HG03460 (cell line): ENCODE data around the gene KLRK1.
"Not testable (repeated sequence)": the region's sequence is repeated elsewhere in the genome, so short reads cannot be mapped to it uniquely, and the experiment has no call there.

Source experiments
- ATAC-seq: cut with Tn5 transposase; IDR thresholded peaks from one replicate; pipeline ENCODE4 v1.9.1; 2021; ENCODE audit not compliant: unreplicated experiment

KLRK1 gene

DNA sequence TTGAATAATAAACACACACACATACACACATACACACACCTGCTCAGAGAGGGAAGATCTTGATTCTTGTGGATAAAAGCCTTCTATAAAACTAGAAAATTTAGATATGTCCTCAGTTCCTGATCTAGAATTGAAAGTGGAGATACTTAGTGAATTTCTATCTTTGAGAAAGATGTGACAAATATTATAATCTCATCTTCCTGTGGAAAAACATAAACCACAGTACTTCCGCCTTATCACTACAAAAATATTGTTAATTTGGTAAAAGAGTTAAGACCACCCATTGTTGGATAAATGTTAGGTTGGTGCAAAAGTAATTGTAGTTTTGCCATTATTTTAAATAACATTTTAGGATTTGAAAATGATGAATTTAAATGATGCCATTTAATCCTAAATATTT, at the start of gene KLRK1:
Gene KLRK1, minus strand, starts transcription at position 138 of the 400 bp plus-strand sequence. CDS start 1,231 bp downstream, outside the sequence.
- no peak for ATAC-seq

DNA sequence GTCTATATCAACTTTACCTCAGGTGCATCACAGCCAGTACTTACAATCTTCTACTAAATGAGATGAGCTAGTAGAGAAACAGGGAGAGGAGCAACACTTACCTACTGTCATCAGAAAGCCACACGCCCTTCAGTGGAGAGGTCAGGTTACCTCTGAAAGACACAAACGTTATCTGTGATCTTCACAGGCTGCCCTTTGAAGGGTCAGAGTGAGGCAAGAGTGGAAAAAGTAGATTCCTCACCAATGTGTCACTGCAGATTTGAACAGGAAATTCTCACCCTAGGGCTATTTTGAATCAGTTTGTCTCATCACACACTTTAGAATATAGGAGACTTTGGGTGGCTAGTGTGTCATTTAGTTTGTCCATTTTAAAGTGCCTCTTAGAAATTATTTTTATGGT, 47.8 kb upstream of the KLRK1 start:
- not testable (repeated sequence) for ATAC-seq

DNA sequence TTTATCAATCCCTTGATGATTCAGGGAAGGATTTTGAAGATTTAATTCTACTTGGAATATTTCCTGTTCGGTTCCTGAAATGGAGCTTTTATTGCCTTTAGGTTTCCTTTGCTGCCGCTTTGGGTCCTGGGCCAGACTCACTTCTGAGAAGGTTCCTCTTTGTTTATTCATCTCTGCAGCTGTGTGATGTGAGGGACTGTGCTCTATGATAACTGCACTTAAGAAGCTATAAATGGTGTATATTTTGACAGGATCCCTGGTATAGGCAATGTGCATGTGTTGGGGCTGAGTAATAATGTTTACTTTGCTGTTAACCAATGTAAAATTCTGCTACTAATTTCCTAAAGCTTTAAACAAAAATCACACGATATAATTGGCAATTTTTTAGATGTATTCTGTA, 46.0 kb upstream of the KLRK1 start, which contains the start of gene KLRC2:
Gene KLRC2, minus strand, starts transcription at position 195 of the 400 bp plus-strand sequence. Its CDS starts 24 bp downstream, at position 171.
- not testable (repeated sequence) for ATAC-seq

DNA sequence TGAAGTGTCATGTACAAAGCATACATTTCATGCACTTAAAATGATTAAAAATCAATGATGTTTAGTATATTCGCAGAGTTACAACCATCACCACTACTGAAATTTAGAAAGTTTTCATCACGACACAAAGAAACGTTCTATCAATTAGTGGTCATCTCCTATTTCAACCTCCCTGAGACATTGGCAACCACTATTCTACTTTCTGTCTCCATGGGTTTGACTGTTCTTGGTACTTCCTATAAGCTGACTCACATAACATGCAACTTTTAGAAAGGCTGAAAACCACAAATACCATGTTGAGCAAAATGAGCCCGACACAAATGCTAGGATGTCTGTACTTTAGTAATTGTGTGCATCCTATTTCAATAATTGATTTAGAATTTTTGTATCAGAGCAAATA, 40.8 kb upstream of the KLRK1 start:
- ATAC-seq = not testable (repeated sequence)

DNA sequence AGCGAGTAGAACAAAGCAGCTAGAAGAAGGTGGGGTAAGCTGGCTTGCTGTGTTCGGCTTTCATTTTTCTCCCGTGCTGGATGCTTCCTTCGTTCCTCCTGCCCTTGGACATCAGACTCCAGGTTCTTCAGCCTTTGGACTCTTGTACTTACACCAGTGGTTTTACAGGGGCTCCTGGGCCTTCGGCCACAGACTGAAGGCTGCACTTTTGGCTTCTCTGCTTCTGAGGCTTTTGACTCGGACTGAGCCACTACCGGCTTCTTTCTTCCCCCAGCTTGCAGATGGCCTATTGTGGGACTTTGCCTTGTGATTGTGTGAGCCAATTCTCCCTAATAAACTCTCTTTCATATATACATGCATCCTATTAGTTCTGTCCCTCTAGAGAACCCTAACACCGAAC, 36.1 kb upstream of the KLRK1 start:
- not testable (repeated sequence) for ATAC-seq

DNA sequence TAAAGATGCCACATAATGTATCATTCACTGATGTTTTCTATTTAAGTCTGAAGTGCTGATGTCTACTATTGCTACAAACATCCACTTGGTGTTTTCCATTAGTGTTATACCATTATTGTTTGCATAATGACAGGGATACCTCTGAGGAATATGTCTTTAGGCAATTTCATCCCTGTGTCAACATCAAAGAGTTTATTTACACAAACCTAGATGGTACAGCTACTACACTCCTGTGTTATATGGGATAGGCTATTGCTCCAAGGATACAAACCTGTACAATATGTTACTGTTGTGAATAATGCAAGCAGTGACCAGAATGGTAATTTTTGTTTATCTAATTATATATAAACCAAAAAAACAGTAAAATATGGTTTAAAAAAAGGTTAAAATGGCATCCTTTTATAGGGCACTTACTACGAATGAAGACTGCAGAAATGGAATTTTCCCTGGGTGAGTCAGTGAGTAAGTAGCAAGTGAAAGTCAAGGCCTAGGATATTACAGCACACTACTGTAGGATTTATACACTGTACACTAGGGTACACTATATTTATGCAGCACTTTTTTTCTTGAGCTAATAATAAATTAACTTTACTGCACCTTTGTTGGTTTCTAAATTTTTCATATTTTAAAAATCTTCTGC, 34.5 kb upstream of the KLRK1 start:
- ATAC-seq = not testable (repeated sequence)

DNA sequence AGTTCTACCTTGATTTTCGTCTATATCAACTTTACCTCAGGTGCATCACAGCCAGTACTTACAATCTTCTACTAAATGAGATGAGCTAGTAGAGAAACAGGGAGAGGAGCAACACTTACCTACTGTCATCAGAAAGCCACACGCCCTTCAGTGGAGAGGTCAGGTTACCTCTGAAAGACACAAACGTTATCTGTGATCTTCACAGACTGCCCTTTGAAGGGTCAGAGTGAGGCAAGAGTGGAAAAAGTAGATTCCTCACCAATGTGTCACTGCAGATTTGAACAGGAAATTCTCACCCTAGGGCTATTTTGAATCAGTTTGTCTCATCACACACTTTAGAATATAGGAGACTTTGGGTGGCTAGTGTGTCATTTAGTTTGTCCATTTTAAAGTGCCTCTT, 32.3 kb upstream of the KLRK1 start:
- ATAC-seq = not testable (repeated sequence)

DNA sequence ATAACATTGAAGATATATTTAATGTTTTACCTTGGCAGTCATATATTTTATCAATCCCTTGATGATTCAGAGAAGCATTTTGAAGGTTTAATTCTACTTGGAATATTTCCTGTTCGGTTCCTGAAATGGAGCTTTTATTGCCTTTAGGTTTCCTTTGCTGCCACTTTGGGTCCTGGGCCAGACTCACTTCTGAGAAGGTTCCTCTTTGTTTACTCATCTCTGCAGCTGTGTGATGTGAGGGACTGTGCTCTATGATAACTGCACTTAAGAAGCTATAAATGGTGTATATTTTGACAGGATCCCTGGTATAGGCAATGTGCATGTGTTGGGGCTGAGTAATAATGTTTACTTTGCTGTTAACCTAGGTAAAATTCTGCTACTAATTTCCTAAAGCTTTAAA, 30.5 kb upstream of the KLRK1 start, which contains the start of gene KLRC3:
Gene KLRC3, minus strand, starts transcription at position 262 of the 400 bp plus-strand sequence. Its CDS starts 45 bp downstream, at position 217.
- ATAC-seq = not testable (repeated sequence)

DNA sequence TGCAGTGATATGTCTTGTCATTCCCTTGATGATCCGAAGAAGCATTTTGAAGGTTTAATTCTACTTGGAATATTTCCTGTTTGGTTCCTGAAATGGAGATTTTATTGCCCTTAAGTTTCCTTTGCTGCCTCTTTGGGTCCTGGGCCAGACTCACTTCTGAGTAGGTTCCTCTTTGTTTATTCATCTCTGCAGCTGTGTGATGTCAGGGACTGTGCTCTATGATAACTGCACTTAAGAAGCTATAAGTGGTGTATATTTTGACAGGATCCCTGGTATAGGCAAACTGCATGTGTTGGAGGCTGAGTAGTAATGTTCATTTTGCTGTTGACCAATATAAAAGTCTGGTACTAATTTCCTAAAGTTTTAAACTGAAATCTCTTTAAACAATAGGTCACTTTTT, 19.6 kb upstream of the KLRK1 start, which contains the start of gene KLRC4:
Gene KLRC4, minus strand, starts transcription at position 366 of the 400 bp plus-strand sequence. Its CDS starts 182 bp downstream, at position 184.
- no peak for ATAC-seq

DNA sequence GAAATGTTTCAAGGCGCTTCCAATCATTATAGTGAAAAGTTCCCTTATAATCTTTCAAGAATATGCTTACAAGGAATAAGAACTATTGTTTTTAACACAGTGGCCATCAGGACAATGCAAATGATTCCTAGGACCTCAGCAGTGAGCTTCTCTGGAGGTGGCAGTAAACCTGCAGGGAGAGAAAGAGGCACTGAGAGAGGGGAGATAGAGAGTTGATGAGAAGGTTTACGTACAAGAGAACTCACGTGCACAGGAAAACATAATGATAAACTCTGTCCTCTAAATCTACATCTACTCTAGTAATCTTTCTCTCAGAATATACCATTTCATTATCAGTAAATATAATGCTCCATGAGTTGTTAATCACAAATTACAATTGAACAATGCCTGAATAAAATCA, 19.0 kb upstream of the KLRK1 start:
- no peak for ATAC-seq

DNA sequence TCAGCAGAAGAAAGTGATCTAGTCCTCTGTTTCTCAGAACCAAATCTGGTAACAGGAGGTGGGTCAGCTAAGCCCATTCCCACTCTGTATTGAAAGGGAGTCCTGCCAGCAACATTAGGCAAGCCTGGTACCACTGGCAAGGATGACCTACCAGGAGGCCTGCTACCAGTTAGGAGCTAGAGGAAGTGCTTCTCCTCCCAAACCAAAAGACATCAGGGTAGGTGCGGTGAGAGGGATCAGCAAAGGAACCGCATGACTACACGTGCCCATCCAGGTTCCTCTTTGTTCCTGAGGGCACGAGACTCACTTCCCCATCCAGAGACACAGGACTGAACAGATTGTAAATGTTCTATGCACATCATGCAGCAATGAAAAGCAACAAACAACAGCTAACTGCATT, 16.9 kb upstream of the KLRK1 start:
- no peak for ATAC-seq

DNA sequence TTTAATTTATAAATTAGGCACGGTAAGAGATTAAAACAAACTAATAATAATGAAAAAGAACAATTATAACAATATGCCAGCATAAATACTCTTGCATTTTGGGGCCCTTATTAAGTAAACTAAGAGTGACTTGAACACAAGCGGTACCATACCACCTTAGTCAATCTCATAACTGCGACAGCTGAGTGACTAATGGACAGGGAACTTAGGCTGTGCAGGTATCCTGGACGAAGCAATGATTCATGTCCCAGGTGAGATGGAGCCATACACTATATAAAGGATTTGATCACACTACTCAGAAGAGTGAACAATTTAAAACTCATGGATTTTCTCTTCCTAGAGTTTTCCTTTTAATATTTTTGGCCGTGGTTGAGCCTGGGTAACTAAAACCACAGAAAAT, 15.5 kb upstream of the KLRK1 start:
- no peak for ATAC-seq

DNA sequence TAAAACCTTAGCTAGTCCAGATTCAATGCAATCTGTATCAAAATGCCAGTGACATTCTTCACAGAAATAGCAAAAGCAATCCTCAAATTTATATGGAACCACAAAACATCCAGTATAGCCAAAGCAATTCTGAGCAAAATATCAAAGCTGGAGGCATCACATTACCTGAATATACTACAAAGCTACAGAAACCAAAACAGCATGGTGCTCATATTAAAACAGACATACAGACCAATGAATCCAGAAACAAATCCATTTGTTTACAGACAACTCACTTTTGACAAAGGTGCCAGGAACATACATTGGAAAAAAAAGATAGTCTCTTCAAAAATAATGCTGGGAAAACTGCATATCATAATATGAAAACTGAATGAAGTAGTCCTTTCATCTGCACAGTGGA, 15.0 kb upstream of the KLRK1 start:
- ATAC-seq = no peak

DNA sequence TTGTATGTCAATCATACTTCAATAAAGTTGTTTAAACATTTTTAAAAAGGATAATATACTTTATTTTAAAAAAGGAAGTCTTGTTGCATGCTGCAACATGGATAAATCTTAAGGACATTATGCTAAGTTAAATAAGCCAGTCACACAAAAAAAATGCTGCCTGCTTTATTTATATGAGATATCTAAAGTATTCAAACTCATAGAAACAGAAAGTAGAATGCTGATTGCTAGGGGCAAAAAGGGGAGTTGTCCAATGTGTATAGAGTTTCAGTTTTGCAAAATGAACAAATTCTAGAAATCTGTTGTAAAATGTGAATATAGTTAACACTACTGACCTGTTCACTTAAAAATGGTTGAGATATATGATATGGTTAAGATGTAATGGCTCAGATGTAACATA, 11.0 kb upstream of the KLRK1 start:
- ATAC-seq = no peak

DNA sequence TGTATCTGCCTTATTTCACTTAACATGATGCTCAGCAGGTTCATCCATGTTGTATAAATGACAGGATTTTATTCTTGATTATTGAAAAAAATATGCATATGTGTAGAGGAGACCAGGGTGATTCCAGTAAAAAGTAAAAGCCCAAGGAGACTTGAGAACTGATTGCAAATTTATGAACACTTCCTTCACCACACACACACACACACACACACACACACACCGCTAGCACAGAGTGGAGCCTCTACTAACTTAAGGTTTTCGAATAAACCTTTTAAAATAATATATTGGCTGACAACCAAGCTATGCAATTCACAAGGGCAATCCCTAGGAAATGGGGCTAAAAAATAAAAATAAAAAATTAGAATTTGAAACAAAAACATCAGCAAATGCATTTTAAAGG, 8.3 kb upstream of the KLRK1 start:
- ATAC-seq = no peak

DNA sequence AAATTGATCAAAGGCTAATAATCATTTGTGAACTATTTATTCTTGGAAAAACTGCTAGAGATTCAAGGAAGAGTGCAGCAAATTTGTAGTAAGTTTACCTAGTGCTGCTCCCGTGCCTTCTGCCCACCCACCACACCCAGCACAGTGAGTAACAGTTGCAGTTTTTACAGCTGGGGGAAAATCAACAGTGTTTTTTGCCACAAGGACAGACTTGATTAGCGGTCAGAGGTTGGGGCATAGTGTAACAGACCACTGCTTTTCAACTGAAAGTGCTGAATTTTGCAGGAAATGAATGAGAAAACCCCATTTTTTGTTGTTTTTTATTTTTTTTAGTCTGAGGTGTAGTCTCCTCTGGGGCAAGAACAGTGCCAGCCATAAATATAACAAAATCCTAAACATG, 7.5 kb upstream of the KLRK1 start:
- no peak for ATAC-seq

DNA sequence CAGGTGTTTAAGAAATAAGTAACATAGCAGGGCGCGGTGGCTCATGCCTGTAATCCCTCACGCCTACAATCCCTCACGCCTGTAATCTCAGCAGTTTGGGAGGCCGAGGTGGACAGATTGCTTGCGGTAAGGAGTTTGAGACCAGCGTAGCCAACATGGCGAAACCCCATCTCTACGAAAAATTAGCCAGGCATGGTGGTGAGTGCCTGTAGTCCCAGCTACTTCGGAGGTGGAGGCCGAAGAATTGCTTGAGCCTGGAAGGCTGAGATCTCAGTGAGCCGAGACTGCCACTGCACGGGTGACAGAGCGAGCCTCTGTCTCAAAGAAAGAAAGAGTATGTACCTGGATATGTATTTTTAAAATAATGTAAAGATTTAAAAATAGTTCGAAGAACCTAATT, 6.3 kb upstream of the KLRK1 start:
- ATAC-seq = not testable (repeated sequence)

DNA sequence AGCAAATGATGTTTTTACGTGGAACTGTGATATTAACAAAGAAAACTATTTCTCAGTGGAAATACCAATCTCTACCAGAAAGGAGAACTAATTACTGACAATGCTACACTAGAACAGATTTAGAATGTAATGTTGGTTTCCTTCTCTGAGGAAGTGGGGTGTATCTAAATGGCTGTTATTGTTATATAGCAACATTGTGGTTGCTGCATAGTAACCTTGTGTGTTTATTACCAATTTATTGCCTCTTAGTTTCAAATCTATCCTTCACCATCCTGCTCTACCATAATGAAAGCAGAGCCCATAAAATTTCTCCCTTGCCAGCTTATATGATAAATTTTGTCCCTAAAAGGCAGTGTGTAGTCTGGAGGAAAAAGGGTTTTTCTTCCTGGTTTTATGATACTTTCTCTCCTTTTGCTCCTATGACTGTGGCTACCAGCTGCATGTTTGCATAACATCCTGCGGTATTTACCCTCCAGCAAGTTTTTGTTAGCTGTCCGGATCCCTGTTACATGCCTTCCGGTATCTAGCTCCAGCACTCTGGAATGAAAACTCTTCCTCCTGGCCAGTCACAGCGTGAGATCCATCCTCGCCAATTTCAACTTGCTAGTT, 5.7 kb upstream of the KLRK1 start:
- peak; percentile 75 for ATAC-seq

DNA sequence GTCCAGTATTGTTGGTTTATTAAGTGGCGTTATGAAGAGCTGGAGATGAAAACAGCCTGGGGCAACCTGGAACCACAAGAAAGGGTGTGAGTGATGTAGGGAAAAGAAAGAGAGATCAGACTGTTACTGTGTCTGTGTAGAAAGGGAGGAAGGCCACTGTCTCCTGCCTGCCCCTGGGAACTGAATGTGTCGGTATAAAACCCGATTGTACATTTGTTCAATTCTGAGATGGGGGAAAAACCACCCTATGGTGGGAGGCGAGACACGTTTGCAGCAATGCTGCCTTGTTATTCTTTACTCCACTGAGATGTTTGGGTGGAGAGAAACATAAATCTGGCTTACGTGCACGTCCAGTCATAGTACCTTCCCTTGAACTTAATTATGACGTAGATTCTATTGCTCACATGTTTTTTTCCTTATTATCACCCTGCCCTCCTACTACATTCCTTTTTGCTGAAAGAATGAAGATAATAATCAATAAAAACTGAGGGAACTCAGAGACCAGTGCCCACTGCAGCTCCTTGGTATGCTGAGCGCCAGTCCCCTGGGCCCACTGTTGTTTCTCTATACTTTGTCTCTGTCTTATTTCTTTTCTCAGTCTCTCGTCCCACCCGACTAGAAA, 4.8 kb upstream of the KLRK1 start:
- not testable (repeated sequence) for ATAC-seq

DNA sequence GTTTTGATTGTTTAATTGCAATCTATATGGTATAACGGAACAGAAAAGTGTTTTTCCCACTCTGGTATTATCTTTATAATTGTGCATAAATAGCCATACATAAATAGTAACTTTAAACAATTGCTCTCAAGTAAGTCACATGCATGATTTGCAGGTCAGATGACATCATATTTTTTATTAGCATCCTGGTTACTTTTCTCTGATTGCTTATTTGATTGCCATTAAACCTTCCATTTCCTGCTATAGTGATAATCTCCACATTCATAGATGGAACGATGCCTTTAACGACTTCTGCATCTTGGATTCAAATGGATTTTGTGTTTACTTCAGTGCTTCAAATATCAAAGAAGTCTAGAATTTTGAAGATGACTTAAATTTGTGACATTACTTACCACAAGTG, 3.5 kb upstream of the KLRK1 start:
- ATAC-seq = no peak

DNA sequence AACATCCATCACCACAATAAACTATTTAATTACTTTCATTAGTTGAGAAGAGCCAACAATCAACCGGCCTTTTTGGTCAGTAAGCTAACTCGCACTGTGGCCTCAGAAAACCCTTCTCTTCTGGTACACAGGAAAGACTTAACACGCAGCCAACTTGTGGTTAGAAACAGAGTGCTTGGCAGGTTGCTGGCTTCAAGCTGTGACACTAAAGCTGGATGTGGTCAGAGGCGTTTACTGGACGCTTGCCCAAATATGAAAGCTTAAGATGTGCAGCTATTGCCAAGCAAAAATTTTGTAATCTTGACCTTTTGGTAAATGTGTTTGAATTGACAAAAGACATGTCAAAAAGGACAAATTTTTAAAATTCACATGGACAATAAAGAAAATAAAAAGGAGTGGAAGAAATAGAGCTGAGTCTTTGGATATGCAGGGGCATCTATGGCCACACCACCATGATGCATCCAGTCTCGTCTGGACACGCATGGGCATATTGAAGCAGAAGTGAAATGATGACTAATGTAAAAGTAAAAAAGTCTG, 2.6 kb upstream of the KLRK1 start:
- peak; percentile 80 for ATAC-seq

DNA sequence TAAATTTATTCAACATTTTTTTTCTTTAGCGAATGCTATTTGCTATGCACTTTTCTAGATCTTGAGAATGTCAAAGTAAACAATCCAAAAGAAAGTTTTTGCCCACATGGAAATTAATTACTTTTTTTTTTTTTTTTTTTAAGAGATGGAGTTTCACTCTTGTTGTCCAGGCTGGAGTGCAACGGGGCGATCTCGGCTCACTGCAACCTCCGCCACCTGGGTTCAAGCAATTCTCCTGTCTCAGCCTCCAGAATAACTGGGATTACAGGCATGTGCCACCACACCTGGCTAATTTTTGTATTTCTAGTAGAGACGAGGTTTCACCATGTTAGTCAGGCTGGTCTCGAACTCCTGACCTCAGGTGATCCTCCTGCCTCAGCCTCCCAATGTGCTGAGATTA, 1.1 kb upstream of the KLRK1 start:
- not testable (repeated sequence) for ATAC-seq
